Stimulated activated naive B cell treated with anti-CD40 and anti-IgM and Interleukin-4, amounts not matched to agents 10 μg/mL and 1 μg/mL and 100 μg/mL, for 72 hours (primary cell): ENCODE results near the gene HIC2.
"Not testable (repeated sequence)": the region's sequence is repeated elsewhere in the genome, so short reads cannot be mapped to it uniquely, and the experiment has no call there.

Source experiments
- ATAC-seq, 2 donors: fragments of 150-1000 bp; cut with Tn5 transposase; replicated peaks; 2 replicates each; pipeline ENCODE4 v1.10.0; 2021; ENCODE audit warnings: moderate library complexity in 1 of 2
- DNase-seq: peaks from one replicate; pipeline ENCODE4 v3.0.0; 2021
- H3K27ac Mint-ChIP-seq: one replicate; pipeline ENCODE4 v1.8.0; 2022; ENCODE audit warnings: mild to moderate bottlenecking, mixed read lengths
- H3K27me3 Mint-ChIP-seq, 2 donors: one replicate each; pipeline ENCODE4 v1.8.0; 2022; ENCODE audit warnings: mixed read lengths in 2 of 2
- H3K36me3 Mint-ChIP-seq, 2 donors: one replicate each; pipeline ENCODE4 v1.8.0; 2022; ENCODE audit warnings: mixed read lengths in 2 of 2, mild to moderate bottlenecking in 1 of 2
- H3K4me1 Mint-ChIP-seq, 2 donors: one replicate each; pipeline ENCODE4 v1.8.0; 2022; ENCODE audit warnings: mixed read lengths in 2 of 2, mild to moderate bottlenecking in 1 of 2
- H3K4me3 Mint-ChIP-seq, 2 donors: one replicate each; pipeline ENCODE4 v1.8.0; 2022; ENCODE audit warnings: mild to moderate bottlenecking in 2 of 2, mixed read lengths in 2 of 2, moderate library complexity in 1 of 2
- H3K9me3 Mint-ChIP-seq, 2 donors: one replicate each; pipeline ENCODE4 v1.8.0; 2022; ENCODE audit warnings: mixed read lengths in 2 of 2, mild to moderate bottlenecking in 1 of 2

The HIC2 gene

GRCh38 chr22:21417227-21417746 is at the start of gene HIC2:
Gene HIC2 (plus strand): TSS chr22:21417371. CDS start chr22:21442832, 25,461 bp downstream.
- H3K36me3 Mint-ChIP-seq, H3K27me3 Mint-ChIP-seq, DNase-seq, H3K4me1 Mint-ChIP-seq, H3K27ac Mint-ChIP-seq, H3K9me3 Mint-ChIP-seq: not testable (repeated sequence)
- peak; percentile 91 for ATAC-seq
- peak within 1 kb of the TSS; percentile 59 to 68 for H3K4me3 Mint-ChIP-seq

- DNase-seq, H3K9me3 Mint-ChIP-seq, ATAC-seq, H3K27me3 Mint-ChIP-seq, H3K4me3 Mint-ChIP-seq, H3K27ac Mint-ChIP-seq, H3K4me1 Mint-ChIP-seq, H3K36me3 Mint-ChIP-seq: not testable (repeated sequence)
These were observed 48.4 kb upstream of the HIC2 start for GRCh38 chr22:21368603-21369310.

DNA sequence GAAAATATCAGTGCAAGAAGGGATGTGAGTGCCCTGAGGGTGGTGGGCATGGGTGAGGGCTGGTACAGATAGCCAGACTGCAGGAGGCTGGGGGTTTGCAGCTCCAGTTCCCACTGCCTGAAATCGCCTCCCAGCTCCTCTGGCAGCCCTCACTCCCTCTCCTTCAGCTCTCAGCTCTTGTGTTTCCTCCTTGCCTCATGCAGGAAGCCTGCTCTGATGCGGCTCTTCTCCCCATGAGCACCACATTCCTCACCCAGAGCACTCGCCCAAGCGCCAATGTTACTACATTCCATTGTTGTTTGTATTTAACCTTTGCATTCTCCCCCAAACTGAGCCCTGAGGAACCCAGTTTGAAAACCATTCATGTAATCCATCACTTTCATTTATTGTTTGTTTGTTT is 41.3 kb upstream of the HIC2 start:
- H3K9me3 Mint-ChIP-seq, ATAC-seq, H3K36me3 Mint-ChIP-seq, DNase-seq, H3K27ac Mint-ChIP-seq, H3K4me3 Mint-ChIP-seq, H3K27me3 Mint-ChIP-seq, H3K4me1 Mint-ChIP-seq: not testable (repeated sequence)

DNA sequence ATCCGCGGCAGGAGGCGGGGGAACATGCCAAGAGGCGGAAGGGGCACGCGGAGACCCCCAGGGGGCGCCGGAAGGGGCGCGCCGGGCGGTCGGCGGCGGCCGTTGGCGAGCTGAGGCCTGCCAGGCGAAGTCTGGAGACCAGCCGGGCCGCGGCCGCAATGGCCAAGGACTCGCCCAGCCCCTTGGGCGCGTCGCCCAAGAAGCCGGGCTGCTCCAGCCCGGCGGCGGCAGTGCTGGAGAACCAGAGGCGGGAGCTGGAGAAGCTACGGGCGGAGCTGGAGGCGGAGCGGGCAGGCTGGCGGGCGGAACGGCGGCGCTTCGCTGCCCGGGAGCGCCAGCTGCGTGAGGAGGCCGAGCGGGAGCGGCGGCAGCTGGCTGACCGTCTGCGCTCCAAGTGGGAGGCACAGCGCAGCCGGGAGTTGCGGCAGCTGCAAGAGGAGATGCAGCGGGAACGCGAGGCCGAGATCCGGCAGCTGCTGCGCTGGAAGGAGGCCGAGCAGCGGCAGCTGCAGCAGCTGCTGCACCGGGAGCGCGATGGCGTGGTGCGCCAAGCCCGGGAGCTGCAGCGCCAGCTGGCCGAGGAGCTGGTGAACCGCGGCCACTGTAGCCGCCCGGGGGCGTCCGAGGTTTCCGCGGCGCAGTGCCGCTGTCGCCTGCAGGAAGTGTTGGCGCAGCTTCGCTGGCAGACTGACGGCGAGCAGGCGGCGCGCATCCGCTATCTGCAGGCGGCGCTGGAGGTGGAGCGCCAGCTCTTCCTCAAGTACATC is 33.3 kb upstream of the HIC2 start, which contains the start of gene RIMBP3B:
Gene RIMBP3B (plus strand): TSS at position 51 of the 767 bp plus-strand sequence. CDS start 108 bp downstream, at position 159.
- H3K27me3 Mint-ChIP-seq, H3K9me3 Mint-ChIP-seq, H3K27ac Mint-ChIP-seq, H3K4me1 Mint-ChIP-seq, H3K4me3 Mint-ChIP-seq, DNase-seq, H3K36me3 Mint-ChIP-seq: not testable (repeated sequence)
- ATAC-seq, result peak; percentile 85 to 89

DNA sequence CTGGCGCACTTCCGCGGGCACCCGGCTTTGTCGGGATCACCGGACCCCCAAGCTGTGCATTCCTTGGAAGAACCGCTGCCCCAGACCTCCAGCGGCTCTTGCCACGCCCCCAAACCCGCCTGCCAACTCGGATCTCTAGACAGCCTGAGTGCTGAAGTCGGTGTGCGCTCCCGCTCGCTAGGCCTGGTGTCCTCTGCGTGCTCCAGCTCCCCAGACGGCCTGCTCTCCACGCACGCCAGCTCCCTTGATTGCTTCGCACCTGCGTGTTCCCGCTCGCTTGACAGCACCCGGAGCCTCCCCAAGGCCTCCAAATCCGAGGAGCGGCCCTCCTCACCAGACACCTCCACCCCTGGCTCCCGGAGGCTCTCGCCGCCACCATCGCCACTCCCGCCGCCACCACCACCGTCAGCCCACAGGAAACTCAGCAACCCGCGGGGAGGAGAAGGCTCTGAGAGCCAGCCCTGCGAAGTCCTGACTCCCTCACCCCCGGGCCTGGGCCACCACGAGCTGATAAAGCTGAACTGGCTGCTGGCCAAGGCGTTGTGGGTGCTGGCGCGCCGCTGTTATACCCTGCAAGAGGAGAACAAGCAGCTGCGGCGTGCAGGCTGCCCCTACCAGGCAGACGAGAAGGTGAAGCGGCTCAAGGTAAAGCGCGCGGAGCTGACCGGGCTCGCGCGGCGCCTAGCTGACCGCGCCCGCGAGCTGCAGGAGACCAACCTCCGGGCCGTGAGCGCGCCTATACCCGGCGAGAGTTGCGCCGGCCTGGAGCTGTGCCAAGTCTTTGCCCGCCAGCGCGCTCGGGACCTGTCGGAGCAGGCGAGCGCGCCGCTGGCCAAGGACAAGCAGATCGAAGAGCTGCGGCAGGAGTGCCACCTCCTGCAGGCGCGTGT is 32.5 kb upstream of the HIC2 start:
- not testable (repeated sequence) for H3K9me3 Mint-ChIP-seq, H3K27ac Mint-ChIP-seq, H3K36me3 Mint-ChIP-seq, H3K4me3 Mint-ChIP-seq, DNase-seq, H3K27me3 Mint-ChIP-seq, H3K4me1 Mint-ChIP-seq
- peak; percentile 70 to 73 for ATAC-seq

- not testable (repeated sequence) for H3K27me3 Mint-ChIP-seq, H3K36me3 Mint-ChIP-seq, DNase-seq, H3K27ac Mint-ChIP-seq, ATAC-seq, H3K9me3 Mint-ChIP-seq, H3K4me3 Mint-ChIP-seq, H3K4me1 Mint-ChIP-seq
These were observed 27.7 kb upstream of the HIC2 start for GRCh38 chr22:21389480-21389879.

DNA sequence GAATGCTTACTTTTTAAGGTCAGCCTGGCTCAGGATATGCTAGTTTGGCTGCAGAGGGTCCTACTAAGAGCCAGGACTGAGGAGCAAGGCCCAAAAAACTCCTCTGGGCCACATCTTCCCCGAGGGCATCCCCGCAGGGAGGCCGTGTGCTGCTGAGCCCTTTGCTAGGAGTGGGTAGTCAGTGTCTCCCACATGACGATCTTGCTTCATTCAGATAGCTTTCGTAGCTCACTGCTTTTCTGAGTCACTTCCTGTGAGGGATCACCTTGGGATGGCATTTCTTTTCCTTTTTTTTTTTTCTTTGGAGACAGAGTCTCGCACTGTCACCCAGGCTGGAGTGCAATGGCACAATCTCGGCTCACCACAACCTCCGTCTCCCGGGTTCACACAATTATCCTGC is 27.2 kb upstream of the HIC2 start:
- H3K9me3 Mint-ChIP-seq, H3K4me3 Mint-ChIP-seq, DNase-seq, H3K27me3 Mint-ChIP-seq, H3K4me1 Mint-ChIP-seq, H3K36me3 Mint-ChIP-seq, ATAC-seq, H3K27ac Mint-ChIP-seq: not testable (repeated sequence)

- H3K27ac Mint-ChIP-seq, H3K4me3 Mint-ChIP-seq, DNase-seq: not testable (repeated sequence)
These were observed 22.6 kb upstream of the HIC2 start for GRCh38 chr22:21394613-21395012.

GRCh38 chr22:21401197-21401969 is 15.8 kb upstream of the HIC2 start:
- H3K9me3 Mint-ChIP-seq, H3K27ac Mint-ChIP-seq, ATAC-seq, DNase-seq, H3K4me3 Mint-ChIP-seq, H3K27me3 Mint-ChIP-seq, H3K4me1 Mint-ChIP-seq, H3K36me3 Mint-ChIP-seq: not testable (repeated sequence)

More at GRCh38 chr22:21394613-21395012, 22.6 kb upstream of the HIC2 start:
- ATAC-seq, H3K36me3 Mint-ChIP-seq, H3K9me3 Mint-ChIP-seq, H3K4me1 Mint-ChIP-seq, H3K27me3 Mint-ChIP-seq: not testable (repeated sequence)

- not testable (repeated sequence) for DNase-seq, H3K4me3 Mint-ChIP-seq, H3K4me1 Mint-ChIP-seq, ATAC-seq, H3K27me3 Mint-ChIP-seq, H3K27ac Mint-ChIP-seq, H3K9me3 Mint-ChIP-seq, H3K36me3 Mint-ChIP-seq
These were observed 14.3 kb upstream of the HIC2 start for GRCh38 chr22:21402763-21403314.

DNA sequence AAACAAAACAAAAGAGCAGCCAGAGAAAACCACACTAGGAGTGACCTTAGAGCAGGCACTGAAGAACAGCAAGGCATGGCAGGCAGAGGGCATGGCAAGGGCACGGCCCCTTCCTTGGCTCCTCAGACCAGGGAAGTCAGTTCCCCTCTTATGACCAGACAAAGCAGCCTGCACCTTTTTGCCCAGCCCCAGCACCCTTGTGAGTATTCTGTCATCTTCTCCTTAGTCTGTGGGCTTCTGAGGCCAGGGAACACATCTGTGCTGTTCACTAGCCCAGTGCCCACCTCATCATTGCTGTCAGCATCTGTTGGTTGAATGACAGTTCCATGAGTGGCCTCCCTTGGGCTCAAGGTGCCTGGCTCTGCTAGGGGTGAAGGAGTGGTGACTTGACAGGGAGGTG is 10.0 kb upstream of the HIC2 start:
- not testable (repeated sequence) for H3K4me1 Mint-ChIP-seq, H3K9me3 Mint-ChIP-seq, H3K4me3 Mint-ChIP-seq, H3K27me3 Mint-ChIP-seq, H3K27ac Mint-ChIP-seq, H3K36me3 Mint-ChIP-seq, DNase-seq
- ATAC-seq, result peak in 1 of 2 donors; percentile 22

DNA sequence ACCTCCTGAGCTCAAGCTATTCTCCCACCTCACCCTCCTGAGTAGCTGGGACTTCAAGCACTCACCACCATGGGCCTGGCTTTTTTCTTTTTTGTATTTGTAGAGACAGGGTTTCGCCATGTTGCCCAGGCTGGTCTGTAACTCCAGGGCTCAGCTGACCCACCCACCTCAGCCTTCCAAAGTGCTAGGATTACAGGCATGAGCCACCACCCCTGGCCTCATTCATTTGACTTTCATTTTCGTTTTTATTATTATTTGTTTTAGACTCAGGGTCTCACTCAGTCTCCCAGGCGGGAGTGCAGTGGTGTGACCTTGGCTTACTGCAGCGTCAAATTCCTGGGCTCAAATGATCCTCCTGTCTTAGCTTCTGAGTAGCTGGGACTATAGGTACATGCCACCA is 9.4 kb upstream of the HIC2 start:
- not testable (repeated sequence) for ATAC-seq, H3K36me3 Mint-ChIP-seq, H3K4me3 Mint-ChIP-seq, H3K27me3 Mint-ChIP-seq, H3K9me3 Mint-ChIP-seq, H3K27ac Mint-ChIP-seq, H3K4me1 Mint-ChIP-seq, DNase-seq

- not testable (repeated sequence) for ATAC-seq, H3K36me3 Mint-ChIP-seq, H3K4me3 Mint-ChIP-seq, H3K27me3 Mint-ChIP-seq, DNase-seq, H3K9me3 Mint-ChIP-seq, H3K4me1 Mint-ChIP-seq, H3K27ac Mint-ChIP-seq
These were observed 796 bp upstream of the HIC2 start for GRCh38 chr22:21416375-21416774.
